HK-2 (cell line): ENCODE measurements around the gene GCN1.

Source experiments
- DNase-seq: peaks from one replicate; pipeline ENCODE4 v3.0.0-alpha.2; 2018; ENCODE audit not compliant: unreplicated experiment

GCN1 gene

DNA sequence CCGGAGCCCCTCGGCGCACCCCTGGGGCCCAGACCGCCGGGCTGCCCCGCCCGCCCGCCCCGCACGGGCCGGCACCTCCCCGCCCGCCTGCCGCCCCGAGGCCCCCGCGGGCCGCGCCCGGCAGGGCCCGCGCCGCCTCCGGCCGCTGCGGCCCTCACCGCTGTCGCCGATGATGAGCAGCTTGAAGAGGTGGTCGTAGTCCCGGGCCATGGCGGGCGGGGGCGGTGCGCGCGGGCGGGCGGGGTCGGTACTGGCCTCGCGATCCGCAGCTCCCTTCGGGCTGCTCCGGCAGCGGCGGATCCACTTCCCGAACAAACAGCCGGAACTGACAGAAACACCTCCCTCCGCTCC lies 78.1 kb downstream of the GCN1 start, which contains the start of gene RAB35:
TSS of gene RAB35 (minus strand) at position 313 of the 351 bp plus-strand sequence. CDS start at position 210, 103 bp downstream.
- no peak for DNase-seq

DNA sequence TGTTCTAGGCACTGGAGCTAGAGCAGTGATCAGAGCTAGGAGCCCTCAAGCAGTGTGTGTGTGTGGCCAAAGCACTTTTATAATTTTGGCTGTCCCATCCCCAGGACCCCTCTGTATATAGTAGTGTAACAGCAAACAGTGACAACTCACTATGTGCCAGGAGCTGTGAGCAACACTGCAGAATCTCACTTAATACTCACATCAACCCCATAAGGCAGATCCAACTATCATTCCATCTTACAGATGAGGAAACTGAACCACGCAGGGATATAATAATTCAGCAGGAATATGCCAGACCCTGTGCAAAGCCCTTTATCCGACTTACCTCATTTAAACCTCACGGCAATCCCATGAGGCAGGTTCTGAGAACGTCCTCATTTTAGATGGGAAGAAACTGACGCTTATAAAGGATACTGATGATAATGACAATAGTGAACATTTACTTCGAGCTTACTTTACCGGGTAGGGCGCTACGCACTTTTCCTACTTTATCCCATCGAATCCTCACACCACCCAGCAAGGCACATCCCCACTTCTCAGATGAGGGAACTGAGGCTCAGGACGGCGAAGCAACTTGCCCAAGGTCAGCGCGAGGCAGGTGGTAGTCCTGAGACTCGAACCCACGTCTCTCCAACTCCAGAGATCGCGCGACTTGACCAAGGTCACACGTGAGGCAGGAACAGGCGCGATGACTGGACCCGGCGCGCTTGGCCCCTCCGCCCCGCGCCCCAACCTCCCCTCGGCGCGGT lies 78.6 kb downstream of the GCN1 start:
- DNase-seq, result peak; percentile 41

DNA sequence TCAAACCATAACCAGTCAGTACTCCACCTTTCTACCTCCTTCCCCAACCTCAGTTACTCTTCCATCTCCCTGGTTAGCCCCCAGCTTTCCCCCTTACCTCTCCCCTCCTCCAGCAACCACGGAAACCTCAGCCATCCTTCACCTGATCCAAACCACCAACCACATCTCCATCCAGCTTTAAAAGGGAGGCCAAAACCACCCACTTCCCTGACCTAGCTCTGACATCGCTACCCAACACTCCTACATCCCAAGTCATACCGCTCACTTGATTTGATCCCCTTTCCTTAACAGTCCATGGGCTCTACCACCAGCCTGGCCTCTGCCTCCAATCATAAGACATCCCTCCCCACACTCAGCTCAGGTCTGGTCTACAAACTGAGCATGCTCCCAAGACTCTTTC lies 79.4 kb downstream of the GCN1 start:
- no peak for DNase-seq

DNA sequence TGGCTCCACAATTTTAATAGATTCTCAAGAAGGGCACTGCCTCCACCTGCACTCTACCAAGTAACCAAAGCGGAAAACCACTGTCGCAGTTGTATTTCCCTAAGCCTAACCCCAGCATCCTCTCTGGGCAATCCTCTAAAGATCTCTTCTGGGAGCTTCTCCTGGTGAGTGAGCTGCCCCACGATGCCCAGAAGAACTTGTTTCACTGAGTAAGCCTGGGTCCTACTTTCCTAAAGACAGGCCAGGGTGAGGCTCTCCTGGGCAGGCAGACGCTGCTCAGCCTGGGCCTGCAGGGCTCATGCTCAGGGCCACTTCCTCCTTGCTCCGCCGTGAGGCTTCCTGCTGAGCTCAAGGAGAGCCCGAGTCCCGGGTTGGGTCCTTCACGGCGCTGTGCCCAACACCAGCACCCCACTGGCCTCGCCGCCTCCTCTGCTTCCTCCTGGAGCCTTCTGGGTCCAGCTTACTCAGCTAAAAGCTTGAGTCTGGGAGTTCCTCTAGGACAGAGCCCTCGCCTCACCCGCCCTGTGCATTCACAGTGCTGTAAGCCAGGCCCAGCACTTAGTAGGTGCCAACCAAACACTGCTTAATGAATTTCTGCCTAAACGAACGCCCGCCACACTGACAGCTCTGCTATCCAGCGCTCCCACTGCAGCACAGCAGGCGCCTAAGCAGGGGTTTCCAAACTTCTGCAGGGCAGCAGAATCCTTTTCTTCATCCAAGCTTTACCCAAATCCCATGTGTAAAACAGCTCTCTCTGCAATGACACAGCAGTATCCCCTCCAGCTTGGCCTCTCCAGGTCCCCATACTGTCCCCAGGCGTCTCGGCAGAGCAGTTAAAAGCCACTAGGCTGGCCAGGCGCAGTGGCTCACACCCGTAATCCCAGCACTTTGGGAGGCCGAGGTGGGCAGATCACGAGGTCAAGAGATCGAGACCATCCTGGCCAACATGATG lies 83.7 kb downstream of the GCN1 start:
- DNase-seq, result no peak

DNA sequence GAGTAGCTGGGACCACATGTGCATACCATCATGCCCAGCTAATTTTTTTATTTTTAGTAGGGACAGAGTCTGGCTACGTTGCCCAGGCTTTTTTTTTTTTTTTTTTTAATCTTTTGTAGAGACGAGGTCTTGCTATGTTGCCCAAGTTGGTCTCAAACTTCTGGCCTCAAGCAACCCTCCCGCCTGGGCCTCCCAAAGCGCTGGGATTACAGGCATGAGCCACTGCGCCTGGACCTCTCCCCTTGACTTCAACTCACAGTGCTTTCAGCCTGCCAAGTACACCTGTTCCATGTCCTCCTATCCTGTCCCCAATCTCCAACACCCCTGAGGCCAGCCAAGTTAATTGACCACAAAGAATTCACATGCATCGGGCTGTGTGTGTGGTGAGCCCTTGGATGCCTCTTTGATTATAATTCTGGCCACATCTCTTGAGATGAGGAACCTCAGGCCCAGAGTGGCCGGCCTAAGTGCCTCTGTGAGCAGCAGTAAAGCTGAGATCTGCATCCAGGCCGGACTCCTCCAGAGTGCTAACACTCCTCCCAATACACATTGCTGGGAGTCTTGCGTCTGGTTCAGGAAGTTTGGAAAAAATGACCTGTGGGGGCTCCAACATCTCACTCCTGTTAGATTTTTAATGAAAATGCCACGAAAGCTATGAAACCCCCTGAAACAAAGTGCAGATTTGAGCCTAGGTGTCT lies 84.8 kb downstream of the GCN1 start:
- no peak for DNase-seq

DNA sequence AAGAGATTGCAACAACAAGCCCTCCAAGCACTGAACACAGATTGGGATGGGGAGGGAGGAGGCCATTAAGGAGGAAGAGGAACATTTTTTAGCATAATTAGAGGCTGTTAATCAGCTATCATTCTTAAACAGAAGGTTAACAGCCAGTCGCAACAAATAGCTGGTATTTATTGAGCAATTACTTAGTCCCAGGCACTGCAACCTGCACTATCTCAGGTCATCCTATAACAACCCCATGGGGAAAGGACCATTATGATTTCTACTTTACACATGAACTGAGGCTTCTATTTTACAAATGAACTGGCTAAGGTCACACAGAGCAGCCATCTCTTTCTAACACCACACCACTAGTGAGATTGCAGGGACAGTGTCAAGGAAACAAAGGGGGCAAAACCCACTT lies 88.4 kb downstream of the GCN1 start:
- DNase-seq, result no peak

DNA sequence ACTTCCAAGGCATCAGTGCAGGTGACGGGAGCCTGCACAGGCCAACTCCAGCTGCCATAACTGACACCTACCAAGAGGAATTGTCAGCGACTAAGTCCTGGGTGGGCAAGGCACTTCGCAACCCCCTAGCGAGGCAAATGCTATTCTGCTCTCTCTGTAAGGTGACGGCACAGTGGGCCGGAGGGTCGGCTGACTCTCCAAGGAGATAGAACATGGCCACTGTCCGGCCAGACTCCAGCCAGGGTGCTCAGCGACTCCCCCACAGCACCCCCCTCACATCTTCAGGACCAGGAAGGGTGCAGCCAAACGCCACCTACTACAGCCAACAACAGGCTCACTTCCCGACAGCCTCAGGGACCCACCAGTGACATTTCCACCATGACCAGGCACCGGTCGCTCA lies 91.1 kb downstream of the GCN1 start:
- no peak for DNase-seq

DNA sequence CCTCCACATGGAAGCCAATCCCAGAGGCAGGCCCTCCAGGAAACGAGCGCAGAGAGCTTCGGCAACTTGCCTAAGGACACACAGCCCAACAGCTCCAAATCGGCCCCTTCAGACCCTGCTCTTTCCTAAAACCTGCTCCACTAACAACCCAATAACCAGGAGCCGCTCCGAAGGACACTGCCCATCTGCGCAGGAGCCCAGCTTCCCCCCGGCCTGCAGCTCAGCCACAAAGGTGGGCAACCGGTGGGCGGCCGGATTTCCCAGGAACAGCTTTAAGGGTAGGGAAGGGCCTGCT lies 91.5 kb downstream of the GCN1 start:
- no peak for DNase-seq

DNA sequence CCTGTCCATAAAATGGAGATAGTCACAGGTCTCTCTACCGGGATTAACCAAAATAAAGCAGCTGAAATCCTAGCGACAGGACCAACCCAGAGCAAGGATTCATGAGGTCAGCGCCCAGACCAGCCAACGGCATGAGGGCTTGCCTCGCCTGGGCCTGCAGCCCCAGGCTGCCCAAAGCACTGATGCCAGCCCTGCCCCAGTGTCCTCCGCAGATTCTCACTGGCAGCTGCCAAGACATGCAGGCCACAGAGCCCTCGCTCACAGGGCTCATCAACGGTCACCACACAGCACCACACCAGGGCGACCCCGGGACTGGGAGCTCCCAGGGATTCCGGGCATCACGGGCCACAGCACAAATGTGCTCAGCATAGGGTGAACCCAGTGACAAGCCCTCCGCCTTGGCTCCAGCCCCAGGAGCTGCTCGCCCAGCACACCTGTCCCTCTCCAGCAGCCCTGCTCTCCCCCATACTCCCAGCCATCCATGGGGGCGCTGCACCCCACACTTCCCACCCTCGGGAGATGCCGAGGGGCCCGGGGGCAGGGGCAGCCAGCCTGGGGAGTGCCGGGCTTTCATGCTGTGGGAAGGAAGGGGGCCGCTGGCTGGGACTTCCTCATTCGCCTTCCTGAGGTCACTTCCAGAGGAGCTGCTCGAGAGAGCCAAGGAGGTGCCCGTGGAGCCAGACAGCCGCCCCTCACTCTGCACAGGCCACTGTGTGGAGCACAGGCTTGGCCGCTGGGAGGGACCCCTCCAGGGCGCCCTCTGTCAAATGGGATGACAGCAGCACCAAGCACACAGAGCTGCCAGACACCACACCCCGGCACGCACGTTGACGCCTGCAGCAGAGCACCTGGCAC lies 92.1 kb downstream of the GCN1 start:
- DNase-seq, result no peak

DNA sequence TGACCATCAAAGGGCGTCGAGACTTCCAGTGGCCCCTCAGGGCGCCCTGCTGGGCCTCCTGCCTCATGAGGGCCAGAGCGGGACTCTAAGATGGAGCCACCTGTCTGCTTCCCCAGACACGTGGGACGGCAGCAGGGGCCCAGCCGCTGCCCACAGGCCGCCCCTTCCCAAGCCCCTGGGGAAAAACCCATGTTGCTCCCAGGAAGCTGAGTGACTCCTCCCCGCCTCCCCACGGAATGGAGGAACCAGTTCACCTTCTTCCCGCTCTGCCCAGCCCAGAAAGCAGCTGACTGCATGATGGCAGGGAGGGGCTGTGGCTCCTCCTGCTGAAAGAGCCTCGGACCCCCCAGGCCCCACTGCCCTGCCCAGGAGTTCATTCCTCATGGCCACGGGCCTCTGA lies 92.9 kb downstream of the GCN1 start:
- no peak for DNase-seq

DNA sequence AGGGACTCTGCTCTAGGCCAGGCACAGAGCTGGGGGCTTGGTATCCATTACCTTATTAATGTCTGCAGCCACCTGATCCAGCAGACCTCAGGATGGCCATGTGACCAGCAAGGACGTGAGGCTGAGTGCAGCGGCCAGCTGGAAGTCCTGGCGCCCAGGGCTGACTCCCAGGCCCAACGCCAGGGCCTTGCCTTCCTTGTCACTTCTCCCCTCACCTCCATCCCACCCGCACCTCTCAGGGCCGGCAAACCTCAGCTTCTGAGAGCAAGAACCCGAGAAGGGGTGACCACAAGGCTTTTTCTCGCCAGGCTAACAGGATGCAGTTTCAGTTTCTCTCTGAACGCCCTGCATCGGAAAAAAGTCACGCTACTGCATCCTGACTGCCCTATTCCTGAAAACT lies 93.3 kb downstream of the GCN1 start:
- no peak for DNase-seq

DNA sequence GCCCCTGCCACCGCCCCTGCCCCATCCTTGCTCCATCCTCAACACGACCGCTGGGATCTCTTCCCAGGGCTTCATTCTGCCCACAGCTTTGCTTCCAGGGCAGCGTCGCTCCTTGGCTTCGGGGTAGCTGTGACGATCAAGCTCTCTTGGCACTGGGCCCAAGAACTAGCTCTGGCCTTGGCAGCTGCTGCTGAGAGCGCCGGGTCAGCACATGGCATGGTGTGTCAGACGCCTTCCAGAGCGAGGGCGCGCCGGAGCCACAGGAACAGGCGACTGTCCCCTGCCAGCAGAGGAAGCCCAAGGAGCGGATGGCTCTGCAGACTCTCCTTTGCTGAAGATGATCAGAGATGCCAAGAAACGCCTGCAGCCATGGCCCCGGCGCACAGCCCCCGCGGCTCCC lies 93.9 kb downstream of the GCN1 start:
- no peak for DNase-seq

DNA sequence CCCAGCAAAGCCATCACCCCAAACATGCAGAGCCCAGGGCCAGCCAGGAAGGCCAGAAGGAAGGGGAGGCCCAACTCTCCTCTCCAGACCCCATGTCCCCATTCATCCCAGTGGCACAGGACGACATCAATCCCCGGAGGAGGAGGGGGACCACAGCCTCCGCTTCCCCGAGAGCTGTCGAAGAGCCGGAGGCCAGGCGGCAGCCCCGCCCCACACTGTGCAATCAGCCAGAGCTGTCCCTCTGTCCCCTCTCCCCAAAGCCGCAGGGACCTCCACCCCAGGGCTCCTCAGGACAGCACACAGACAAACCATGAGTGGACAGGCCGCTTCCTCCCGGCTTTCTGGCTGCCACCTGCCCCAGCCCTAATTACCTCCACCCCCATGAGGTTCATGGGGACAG lies 94.8 kb downstream of the GCN1 start:
- DNase-seq, result no peak

DNA sequence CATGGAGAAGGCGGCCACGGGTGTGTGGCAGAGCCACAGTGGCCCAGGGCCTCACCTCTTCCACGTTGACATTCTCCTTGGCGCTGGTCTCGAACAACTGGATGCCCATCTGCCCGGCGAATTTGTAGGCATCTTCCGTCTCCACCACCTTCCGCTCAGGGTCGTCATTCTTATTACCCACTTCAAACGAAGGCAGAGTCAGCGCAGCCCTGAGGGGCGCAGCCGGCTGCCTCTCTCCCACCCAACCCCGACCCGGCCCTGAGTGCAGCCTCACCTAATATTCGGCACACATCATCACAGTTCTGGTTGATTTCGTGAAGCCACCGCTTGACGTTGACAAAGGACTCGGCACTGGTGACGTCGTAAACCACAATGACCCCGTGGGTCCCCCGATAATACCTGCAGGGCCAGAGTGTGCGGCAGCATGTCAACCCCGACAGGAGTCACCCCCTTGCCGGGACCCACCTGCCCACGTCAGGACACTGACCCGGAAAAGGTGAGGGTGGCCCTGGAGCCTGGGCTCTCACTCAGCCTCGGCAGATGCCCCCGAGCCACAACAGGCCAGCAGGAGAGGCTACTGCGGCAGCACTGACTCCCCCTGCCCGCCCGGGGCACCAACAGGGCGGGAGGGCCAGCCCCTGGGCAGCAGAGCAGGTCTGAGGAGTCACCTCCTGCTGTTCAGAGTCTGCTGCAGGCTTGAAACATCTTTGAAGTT lies 95.6 kb downstream of the GCN1 start:
- DNase-seq, result no peak

DNA sequence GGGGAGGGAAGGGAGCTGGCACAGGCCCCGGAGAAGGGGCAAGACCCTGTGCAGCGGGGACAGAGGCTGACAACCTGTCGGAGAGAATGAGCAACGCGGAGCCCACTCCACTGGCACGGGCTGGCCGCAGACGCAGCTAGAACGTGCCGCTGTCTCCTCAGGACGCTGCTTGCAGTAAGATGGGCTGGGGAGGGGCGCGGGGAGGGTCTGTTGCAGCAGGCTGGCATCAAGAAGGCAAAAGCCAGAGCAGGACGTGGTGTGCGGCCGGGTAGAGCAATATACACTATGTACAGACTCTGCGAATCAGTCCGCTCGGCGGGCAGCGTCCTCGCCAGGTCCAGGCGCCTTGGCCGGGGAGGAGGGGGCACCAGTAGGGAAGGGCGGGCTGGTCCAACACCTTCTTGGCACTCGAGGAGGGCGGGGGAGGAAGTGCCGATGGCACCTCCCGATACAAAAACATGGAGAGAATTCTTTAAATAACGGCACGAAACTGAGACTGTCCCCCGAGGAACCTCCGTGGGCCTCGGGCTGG lies 97.8 kb downstream of the GCN1 start:
- no peak for DNase-seq

DNA sequence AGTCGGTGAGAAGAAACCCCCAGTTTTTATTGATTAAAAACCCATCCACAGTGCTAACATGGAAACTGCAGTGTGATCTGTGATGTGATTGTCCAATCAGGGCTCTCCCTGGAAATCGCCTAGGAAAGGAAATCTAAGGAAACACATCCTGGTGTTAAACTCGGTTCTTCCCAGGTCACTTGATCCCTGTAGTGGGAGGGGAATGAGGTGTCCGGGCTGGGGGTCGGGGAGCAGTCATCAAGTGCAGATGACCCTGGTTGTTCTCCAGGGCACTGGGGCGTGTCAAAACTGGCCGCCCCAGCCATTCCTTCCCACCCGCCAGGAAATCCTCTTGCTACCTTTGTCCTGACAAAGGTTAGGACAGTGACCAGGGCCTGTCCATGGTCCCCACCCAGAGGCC lies 98.8 kb downstream of the GCN1 start:
- no peak for DNase-seq

DNA sequence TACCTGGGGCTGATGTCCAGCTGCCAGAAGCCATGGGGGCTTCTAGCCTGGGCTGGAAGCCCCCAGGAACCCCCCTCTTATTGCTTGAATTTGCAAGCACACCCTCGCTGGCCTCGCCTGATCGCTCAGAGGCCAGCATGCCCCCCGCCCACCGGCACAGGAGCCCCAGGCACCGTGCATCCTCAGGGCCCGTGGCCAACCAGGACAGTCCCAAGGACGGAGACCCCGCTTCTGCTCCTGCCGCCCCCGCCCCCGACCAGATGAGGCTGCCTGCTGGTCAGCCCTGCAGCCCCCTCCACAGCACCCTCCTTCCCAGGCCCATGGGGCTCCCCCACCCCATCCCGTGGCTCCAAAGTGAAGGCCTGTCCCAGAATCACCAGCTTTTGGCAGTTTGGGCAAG lies 99.2 kb downstream of the GCN1 start:
- no peak for DNase-seq

DNA sequence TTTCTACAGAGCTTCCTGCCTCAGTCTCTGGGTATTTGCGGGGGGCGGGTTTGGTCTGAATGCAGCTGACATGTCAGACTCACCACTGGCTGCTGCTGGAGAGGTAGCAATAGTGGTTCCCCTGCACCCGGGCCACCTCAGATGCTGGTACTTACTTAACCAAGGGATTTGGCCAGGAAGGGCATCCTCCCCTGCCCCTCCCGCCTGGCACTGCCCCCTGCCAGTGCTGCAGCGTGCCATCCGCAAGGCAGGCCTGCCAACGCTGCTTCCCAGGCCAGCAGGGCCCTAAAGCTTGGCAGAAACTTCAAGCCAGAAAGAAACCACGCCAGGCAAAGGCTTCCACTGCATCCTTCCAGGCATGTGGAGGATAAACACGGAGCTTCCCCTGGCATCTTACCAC lies 100.0 kb downstream of the GCN1 start:
- DNase-seq, result no peak

DNA sequence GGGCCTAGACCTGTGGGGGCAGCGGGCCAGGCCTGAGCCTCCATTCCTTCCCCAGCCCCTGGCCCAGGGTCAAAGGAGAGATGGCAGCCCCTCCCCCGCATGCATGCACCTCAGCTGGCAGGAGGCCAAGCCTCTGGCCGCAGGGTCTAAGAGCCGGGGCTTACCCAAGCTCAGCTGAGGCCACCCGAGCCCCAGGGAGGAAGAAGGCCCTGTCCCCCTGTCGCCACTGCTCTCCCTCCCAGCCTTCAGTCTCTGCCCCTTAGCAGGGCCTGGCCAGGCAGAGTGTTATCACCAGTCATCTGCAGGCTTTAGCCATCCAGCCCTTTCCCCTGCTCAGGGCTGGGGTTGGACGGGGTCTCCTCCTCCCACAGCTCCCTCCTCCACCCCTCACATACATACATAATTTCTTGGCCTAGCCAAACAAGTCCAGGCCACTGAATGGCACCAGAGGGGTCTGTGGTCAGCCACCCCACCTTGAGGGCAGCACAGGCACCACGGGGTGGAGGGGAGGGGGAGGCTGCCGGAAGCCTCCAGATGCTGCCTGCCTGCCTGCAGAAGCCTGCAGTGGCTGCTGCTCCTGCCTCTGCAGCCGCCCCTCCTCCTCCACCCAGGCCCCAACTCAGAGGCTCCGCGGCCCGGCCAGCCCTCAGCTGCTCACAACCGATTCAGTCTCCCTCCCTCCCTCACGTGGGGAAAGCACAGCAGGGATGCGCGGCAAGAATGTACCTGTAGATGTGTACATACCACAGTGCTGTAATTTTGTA lies 100.7 kb downstream of the GCN1 start:
- DNase-seq, result no peak

DNA sequence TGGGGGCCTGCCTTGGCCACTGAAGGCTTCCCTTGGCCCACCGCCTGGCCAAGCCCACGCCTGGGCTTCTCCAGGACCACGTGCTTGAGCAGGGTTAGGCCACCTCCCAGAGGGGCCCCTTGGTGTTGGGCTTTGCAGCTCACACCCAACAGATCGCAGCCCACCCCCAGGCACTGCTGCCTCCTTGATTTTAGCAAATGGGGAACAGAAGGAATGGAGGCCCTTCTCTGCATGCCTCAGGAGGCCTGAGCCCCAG lies 101.3 kb downstream of the GCN1 start:
- no peak for DNase-seq
